ENCODE measurements around the gene TMPRSS4.

DNA sequence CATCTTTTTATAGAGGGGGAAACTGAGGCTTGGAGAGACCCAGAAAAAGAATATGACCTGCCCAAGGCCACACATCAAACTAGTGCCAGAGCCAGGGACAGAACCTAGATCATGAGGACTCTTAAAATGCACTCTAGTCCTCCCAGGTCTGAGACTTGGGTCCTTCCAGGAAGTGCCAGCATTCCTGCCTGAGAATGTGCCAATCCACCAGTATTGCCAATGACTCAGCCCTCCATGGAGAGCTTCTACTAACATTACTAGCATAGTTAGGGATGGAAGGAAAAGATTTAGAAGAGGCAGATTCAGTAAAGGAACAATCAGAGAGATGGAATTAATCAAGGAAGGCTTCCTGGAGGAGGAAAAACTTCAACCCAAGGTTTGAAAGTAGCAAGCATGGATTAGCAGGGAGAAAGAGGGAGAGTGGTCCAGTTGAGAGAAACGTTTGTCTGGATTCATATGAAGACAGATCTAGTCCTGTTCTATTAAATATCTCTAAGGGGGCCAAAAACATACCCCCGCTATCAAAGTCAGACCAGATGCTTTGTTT lies 30.0 kb downstream of the TMPRSS4 start:
- TF ChIP-seq POLR2AphosphoS5 (IDR thresholded peaks at IDR 0.05; ENCODE audit: low read depth, low read length) (no peak), EP300 (IDR thresholded peaks at IDR 0.05; ENCODE audit: borderline replicate concordance in 1 of 2, low read depth in 1 of 2, low read length in 1 of 2) (no peak)
- TF ChIP-seq, protein P1, sequence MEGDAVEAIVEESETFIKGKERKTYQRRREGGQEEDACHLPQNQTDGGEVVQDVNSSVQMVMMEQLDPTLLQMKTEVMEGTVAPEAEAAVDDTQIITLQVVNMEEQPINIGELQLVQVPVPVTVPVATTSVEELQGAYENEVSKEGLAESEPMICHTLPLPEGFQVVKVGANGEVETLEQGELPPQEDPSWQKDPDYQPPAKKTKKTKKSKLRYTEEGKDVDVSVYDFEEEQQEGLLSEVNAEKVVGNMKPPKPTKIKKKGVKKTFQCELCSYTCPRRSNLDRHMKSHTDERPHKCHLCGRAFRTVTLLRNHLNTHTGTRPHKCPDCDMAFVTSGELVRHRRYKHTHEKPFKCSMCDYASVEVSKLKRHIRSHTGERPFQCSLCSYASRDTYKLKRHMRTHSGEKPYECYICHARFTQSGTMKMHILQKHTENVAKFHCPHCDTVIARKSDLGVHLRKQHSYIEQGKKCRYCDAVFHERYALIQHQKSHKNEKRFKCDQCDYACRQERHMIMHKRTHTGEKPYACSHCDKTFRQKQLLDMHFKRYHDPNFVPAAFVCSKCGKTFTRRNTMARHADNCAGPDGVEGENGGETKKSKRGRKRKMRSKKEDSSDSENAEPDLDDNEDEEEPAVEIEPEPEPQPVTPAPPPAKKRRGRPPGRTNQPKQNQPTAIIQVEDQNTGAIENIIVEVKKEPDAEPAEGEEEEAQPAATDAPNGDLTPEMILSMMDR (IDR thresholded peaks at IDR 0.05): no peak
- TF ChIP-seq, protein P2, sequence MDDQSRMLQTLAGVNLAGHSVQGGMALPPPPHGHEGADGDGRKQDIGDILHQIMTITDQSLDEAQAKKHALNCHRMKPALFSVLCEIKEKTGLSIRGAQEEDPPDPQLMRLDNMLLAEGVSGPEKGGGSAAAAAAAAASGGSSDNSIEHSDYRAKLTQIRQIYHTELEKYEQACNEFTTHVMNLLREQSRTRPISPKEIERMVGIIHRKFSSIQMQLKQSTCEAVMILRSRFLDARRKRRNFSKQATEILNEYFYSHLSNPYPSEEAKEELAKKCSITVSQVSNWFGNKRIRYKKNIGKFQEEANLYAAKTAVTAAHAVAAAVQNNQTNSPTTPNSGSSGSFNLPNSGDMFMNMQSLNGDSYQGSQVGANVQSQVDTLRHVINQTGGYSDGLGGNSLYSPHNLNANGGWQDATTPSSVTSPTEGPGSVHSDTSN (IDR thresholded peaks at IDR 0.05): no peak

Measured in SK-N-SH (cell line).